Neural cell (in vitro differentiated cells): ENCODE data around the gene LRRC26.

ENCODE experiments used
- CTCF ChIP-seq: fragments of 450-650 bp; IDR thresholded peaks from 2 replicates; pipeline ENCODE4 v1.5.1; 2014; ENCODE audit warnings: antibody characterized with exemption, mild to moderate bottlenecking, moderate library complexity; ENCODE audit not compliant: poor library complexity, severe bottlenecking
- EP300 ChIP-seq: fragments of 450-650 bp; conservative IDR thresholded peaks from 2 replicates; pipeline ENCODE4 v1.6.1; 2014; ENCODE audit warnings: antibody characterized with exemption, mild to moderate bottlenecking, moderate library complexity; ENCODE audit not compliant: poor library complexity, severe bottlenecking
- POLR2AphosphoS5 ChIP-seq: IDR thresholded peaks from 2 replicates; pipeline ENCODE4 v1.6.1; 2012
- RAD21 ChIP-seq: fragments of 450-650 bp; conservative IDR thresholded peaks from 2 replicates; pipeline ENCODE4 v1.6.1; 2014; ENCODE audit warnings: antibody characterized with exemption, mild to moderate bottlenecking, moderate library complexity

GRCh38 chr9:137162505-137163364, 7.1 kb downstream of the LRRC26 start:
- TF ChIP-seq EP300 (no peak), CTCF (peak; percentile 50), POLR2AphosphoS5 (no peak), RAD21 (peak; percentile 39)
